HG03342 (cell line): ENCODE results near the gene ALDH4A1.
"Not testable (repeated sequence)": the region's sequence is repeated elsewhere in the genome, so short reads cannot be mapped to it uniquely, and the experiment has no call there.

Experiments used
- ATAC-seq: cut with Tn5 transposase; IDR thresholded peaks from one replicate; pipeline ENCODE4 v1.9.1; 2021; ENCODE audit warnings: mild to moderate bottlenecking, moderate library complexity; ENCODE audit not compliant: unreplicated experiment

Gene ALDH4A1

DNA sequence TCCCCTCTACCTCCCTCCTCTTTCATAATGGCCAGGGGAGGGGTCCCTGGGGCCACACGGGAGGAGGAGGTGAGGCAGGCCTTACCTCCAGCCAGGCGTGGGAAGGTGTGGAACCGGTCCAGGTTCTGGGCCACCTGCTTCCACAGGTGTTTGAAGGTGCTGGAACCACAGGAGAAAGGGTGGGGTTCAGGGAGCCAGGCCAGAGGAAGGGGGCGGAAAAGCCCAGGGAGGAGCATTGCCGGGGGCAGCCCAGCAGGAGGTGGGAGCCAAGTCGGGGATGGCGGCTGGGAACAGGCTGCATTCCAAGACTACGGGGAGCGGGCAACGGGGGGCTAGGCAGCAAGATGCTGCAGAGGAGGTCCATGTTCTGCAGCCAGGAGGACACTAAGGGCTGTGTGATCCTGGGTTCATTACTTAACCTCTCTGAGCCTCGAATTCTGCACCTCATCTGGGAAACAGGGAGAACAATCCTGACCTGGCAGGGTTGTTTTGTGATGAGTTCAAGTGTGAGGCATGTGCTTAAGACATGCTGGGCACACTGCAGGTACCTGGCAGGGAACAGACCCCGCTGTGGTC, 23.1 kb downstream of the ALDH4A1 start:
- ATAC-seq: no peak

DNA sequence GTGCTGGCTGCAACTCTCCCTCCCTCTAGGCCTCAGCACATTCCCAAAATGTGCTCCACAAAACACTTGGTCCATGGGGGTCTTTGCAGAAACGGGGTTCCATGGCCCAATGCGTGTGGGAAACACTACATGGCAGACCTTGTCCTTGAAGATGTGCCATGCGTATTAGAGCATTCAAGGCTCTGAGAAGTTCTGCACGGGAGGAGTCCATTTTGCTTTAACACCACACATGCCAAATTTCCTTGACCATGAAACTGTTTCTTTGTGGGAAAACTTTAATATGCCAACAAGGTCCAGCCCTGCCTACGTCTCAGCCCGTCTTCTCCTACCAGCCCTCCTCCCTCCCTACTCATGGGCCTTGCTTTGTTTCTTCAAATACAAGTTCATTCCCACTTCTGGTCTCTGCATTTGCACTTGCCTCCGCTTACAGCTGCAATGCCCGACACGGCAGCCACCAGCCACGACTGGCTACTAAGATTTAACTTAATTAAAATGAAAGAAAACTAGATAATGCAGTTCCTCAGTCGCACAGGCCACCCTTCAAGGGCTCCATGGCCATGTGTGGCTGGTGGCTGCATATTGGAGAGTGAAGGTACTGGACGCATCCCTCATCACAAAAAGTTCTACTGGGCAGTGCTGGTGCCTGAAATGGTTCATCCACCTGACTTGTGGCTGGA, 23.7 kb downstream of the ALDH4A1 start:
- no peak for ATAC-seq

DNA sequence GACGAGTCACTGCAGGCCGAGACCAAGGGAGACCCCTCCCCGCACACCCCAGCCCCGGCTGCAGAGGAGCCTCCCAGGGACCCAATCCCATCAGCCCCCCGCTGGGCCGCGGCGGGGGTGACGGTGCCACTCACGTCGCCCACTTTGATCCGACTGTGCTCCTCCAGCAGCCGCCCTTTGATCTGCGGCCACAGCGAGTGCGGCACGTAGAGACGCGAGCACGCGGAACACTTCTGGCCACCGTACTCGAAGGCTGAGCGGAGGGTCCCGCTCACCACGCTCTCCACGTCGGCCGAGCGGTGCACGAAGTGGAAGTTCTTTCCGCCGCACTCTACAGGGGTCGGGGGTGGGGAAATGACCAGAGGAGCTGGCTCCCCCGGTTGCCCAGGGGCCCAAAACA, 25.1 kb downstream of the ALDH4A1 start:
- no peak for ATAC-seq

DNA sequence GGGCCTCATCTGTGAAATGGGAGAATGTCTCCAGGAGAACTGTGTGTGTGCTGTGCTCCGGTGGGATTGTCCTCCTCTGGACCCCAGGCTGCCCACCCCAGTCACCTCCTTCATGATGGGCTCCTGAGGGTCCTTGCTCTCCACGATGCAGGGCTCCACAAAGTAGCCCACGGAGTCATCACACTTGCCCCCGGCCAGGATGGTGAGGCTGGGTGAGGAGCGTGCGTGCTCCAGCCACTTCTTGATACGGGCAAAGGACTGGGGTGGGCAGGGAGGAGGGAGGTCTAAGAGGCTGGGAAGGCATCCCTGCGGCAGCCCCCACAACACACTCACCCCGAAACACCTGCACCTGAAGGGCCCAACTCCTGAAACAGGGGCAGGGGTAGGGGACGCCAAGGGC, 26.1 kb downstream of the ALDH4A1 start:
- ATAC-seq: no peak

DNA sequence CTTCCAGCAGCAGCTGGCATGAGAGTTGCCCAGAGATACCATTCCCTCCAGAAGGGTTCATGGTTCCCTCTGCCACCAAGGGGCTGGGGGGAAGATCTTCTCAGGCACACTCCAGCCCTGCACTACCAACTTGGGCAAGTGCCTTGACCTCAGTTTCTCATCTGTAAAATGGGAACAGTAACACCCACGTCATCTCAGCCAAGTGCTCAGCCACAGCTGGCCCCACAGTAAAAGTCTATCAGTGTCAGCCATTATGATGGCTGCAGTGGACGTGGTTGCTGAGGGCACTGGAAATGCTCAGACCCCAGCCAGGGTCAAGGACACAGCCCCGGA, 26.6 kb downstream of the ALDH4A1 start:
- ATAC-seq: no peak

DNA sequence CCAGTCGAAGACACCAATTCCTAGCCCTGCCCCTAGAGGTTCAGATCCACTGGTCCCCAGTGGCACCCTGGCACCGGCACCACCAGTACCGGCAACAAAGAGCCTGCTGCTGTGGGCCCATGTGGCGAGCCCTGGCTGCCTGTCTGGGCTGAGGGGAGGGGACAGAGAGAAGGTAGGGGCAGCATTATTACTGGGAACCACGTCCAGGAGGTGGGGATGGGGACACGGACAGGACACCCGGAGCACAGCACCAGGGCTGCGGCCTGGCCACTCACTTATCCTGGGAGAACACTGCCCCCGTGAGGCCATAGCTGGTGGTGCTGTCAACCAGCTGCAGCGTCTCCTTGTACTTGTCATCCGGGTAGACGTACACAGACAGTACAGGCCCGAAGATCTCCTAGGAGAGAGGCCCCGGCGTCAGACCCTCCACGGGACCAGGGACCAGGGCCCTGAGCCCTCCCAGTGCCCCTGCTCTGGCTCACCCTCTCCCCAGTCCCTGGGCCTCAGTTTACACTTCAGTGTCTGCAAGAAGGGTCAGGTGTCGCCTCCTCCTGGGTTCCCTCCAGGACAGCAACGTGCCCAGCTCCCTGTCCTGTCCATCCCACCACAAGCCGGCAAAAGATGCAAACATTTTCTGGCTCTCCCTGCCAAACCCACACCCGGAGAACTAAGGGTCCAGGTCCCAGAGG, 27.1 kb downstream of the ALDH4A1 start:
- no peak for ATAC-seq

DNA sequence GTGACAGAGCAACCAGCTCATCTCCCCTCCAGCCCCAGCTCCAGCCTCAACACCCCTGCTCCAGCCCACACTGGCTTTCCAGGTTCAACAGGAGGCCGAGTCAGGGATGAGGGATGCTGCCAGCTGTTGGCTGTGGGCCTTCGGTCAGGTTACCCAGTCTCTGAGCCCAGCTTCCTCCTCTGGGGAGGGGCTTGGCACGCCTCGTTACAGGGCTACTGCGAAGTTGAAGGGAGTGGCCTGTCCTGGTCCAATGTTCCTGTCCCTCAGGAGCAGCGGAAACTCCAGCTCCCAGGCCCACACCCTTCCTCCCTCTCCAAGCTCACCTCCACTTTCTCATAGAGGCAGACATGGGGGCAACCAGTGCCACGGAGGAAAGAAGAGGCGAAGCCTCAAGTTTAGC, 27.8 kb downstream of the ALDH4A1 start:
- no peak for ATAC-seq

DNA sequence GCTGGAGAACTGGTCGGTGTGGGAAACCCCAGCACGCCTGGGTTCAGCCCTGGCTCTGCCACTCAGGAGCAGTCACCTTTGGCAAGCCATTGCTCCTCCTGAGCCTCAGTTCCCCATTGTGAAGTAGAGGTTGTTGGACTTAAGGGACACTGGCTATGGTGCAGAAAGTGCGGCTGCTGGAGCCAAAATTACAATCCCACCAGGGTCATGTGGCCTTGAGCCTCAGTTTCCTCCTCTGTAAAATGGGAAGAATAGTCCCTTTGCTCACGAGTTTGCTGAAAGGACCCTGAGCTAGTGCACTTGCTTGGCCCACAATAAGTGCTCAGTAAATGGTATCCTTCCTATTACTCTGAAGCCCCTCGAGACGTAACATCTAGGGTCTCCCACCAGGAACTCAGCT, 28.3 kb downstream of the ALDH4A1 start:
- ATAC-seq: no peak

DNA sequence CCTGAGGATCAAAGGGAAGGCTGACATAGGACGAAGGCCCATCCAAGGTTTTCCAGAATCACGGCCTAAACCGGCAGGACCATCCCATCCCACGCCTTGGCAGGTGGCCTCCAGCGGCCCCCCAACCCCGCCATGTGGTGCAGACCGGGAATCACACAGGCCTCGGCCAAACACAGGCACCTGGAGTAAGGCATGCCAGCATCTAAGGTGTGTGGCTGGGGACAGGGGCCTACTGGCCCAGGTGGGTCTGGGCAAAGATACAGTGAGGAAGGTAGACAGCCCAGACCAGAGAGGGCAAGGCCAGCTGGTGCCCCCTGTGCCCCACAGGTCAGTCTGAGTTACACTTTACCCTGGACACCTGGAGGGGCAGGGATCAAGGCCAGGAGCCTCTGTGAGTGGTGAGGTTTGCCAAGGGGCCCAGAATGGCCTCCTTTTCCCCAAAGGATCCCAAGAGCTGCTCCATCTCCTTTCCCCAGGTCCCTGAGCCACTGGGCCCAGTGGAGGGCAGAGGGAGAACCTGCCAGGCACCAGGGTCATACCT, 30.2 kb downstream of the ALDH4A1 start:
- ATAC-seq: no peak

DNA sequence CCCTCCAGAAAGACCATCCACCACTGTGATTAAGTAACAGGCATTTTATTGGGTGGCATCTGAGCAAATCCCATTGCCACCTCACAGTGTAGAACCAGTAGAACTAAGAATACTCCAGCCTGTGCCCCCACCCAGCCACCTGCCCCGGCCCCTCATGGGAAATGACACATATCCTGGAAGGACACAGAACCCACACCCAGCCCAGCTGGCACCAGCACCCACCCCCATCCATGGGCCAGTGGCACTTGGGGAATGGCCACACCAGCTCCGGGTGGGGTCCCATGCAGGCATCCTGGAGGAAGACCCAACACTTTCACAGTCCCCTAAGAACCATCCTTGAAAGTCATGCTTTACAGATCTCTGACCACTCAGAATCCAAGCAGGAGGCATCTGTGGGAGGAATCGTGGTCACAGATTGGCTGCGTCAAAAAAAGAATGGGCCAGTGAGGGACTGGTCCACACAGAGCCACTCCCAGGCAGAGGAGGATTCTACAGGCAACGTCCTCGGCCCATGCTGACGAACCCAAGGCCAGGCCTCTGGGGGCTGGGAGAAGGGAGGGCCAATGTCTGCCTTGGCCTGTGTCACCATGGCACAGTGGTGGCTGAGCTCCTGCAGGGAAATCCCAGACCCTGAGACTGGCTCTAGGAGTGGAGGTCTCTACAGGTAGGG, 30.8 kb downstream of the ALDH4A1 start:
- no peak for ATAC-seq

DNA sequence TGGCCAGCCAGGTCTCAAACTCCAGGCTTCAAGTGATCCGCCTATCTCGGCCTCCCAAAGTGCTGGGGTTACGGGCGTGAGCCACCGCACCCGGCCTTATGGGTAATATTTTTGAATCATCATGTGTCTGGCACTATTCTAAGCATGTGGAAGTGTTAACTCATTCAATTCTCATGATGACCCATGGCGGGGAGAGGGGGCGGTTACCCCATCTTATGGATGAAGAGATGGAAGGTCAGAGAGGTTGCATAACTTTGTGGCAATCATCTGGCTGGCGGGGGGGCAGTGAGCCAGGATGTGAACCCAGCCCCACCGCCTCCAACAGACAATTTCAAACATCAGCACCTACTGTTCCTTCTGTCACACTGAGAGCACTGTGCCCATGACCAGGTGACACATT, 31.4 kb downstream of the ALDH4A1 start:
- ATAC-seq: no peak

DNA sequence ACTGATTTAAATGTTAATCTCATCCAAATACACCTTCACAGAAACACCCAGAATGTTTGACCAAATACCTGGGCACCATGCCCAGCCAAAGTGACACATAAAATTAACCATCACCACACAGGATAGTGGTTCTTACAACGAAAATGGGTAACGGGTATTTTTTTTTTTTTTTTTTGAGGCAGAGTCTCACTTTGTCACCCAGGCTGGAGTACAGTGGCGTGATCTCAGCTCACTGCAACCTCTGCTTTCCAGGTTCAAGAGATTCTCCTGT, 31.8 kb downstream of the ALDH4A1 start:
- not testable (repeated sequence) for ATAC-seq

DNA sequence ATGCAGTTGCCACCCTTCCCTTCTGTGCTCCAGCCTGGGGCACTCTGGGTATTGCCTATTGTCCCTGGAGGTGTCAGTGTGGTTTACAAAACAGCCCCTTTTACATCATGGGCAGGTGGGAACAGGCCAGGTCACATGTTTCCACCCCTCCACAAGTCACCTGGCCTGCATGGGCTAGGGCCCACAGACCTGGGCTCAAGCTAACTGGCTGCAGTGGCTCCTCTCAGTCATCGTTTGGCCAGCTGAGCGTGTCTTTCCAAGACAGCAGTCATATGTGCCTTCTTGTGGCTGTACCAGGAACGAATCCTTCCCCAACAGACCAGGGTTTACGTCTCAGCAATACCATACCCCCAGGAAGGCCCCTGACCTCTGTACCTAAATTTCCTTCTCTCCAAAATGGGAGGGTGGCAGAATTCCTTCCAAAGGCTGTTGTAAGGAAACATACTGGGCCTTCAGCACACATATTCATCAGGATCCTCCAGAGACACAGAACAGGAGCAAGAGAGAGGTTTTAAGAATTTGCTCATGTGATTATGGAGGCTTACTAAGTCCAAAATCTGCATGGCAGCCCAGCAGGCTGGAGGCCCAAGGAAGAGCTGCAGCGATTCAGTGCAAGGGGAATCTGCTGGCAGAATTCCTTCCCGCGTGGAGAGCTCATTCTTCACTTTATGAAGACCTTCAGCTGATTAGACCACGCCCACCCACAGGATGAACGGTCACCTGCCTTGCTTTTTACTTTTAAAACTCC, 32.3 kb downstream of the ALDH4A1 start:
- no peak for ATAC-seq

DNA sequence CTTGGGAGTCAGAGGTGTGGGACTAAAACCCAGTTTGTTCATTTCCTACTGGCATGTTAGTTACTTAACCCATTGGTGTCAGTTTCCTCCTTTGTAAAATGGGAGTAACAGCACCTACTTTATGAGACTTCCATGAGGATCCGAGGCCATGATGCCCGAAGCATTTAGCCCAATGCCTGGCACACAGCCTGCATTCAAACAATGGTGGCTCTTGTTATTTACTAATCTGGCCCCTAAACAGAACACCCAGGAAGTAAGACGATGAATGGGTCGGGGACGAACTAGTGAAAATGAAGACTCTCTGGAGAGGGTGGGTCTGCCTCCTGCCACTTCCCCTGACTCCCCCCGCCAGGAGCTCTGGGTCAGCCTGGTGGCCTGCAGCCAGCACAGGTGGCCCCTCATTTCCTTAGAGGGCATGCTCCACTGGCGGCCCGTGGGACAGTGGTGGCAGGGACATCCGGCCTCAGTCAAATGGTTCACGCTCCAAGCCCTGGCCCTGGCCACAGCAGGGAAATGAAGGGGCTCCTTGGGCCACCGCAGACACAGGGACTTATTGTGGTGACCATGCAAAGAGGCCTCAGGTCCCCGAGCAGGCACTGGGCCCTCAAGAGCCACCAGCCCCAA, 33.4 kb downstream of the ALDH4A1 start:
- no peak for ATAC-seq

DNA sequence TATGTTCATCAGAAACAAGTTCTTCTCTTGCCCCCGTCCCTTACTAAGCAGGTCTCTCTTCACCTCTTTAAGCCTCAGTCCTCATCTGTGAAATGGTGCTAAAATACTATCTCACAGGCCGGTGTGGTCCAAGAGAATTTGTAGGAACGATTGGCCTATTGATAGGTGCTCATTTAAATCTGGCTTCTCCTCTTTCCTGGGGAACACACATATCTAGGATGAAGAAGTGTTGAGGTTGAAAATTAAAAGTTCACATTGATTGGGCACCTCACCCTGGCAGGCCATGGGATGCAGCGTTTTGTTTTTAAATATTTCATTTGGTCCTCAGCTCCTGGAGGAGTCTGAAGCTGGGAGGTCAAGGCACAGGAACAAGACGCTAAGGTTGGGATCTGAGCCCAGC, 34.0 kb downstream of the ALDH4A1 start:
- ATAC-seq: no peak

DNA sequence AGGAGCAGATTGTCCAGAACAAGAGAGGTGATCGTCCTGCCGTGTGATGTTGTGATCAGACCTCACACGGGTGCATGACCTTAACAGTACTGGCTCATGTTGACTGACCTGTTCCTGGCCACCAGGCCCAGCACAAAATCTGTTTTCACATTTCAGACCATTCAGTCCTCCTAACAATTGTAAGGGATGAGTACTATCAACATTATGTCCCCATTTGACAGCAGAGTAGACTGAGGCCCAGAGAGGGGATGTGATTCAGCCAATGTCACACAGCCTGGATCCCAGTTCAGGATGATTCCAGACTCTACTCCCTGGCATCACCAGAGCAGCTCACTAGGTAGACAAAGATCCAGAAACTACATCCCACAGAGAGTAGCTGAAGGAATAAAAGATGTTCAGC, 35.5 kb downstream of the ALDH4A1 start:
- no peak for ATAC-seq

DNA sequence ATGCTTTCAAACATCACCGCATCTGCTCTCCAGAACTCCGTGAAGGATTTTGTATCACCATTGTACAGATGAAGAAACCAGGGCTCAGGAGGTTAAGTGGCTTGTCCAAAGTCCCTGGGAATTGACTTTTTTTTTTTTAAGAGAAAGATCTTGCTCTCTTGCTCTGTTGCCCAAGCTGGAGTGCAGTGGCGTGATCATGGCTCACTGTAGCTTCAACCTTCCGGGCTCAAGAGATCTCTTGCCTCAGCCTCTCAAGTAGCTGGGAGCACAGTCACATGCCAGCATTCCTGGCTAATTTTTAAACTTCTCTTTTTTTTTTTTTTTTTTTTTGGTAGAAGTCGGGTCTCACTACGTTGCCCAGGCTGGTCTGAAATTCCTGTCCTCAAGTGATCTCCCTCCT, 36.0 kb downstream of the ALDH4A1 start:
- no peak for ATAC-seq

DNA sequence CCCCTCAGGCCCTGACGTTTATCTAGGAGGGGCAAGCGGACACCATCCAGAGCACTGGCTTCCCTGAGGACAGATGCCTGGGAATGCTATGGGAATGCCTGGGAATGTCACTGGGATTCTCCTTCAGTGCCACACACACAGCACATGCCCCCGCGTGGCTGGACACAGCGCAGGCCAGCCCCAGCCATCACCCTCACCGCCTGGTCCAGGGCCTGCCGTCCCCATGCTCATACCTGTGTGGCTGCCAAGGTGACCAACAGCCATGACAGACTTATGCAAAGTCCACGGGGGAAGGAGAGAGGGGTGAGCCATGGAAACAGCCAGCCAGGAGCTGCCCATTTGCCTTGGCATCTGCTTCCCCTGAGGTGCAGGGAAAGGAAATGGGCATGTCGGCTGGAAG, 37.2 kb downstream of the ALDH4A1 start:
- ATAC-seq: no peak

DNA sequence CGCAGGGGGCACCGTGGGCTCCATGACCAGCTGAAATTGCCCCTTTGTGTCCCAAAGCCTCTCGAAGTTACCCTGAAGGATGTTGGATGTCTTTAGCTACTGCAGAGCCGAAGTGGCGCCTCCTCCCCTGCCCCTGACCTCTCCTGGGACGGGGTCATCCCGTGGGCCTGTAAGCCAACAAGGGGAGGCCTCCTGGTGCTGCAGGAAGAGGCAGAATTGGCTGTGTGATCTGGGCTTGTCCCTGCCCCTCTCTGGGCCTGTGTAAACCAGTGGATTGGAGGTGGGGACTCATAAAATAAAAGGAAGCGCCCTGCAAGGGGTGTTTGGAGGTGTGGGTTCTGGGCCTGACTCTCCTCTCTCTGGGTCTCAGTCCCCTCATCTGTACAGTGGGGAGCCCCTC, 40.8 kb downstream of the ALDH4A1 start:
- no peak for ATAC-seq

DNA sequence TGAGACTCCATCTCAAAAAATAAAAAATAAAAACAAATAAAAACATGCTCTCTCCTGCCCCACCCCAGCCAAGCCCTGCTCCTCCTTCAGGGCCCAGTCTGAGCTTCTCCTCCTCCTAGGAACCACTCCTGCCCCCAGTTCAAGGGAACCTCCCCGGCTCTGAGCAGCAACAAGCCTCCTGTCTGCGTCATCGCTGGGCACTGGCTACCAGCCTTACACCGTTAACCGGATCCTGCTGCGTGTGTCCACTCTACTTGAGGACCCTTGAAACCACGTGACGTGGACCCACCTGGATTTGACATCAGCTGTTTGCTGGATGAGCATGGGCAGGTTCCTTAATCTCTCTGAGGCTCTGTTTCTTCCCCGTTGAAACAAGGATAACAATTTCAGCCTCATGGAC, 41.3 kb downstream of the ALDH4A1 start:
- no peak for ATAC-seq

DNA sequence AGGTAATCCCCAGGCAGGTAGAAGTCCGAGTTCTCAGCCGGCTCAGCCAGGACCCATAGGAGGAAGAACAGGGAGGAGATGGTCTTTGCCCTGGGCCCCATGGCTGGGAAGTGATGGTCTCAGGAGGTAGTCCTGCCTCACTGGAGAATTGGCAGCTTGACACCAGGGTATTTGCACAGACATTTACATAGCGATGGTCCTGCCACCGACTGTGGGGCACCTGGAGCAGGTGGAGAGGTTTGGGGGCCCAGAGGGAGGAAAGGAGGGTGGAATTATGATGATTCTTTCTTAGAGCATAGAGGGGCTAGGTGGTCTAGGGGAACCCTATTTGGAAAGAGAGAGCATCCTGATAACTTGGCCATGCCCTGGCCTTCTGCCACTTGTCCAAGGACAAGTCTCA, 42.8 kb downstream of the ALDH4A1 start, which contains the start of gene TAS1R2:
Gene TAS1R2, minus strand, starts transcription at position 101 of the 400 bp plus-strand sequence. Its CDS starts 0 bp downstream, at position 101.
- ATAC-seq: no peak
